SKM-1 (cell line): ENCODE data around the gene LAPTM5.

Source experiments
- DNase-seq: peaks from one replicate; lab custom pipeline; 2025; ENCODE audit not compliant: unreplicated experiment; lab: John Stamatoyannopoulos, UW

Gene LAPTM5

DNA sequence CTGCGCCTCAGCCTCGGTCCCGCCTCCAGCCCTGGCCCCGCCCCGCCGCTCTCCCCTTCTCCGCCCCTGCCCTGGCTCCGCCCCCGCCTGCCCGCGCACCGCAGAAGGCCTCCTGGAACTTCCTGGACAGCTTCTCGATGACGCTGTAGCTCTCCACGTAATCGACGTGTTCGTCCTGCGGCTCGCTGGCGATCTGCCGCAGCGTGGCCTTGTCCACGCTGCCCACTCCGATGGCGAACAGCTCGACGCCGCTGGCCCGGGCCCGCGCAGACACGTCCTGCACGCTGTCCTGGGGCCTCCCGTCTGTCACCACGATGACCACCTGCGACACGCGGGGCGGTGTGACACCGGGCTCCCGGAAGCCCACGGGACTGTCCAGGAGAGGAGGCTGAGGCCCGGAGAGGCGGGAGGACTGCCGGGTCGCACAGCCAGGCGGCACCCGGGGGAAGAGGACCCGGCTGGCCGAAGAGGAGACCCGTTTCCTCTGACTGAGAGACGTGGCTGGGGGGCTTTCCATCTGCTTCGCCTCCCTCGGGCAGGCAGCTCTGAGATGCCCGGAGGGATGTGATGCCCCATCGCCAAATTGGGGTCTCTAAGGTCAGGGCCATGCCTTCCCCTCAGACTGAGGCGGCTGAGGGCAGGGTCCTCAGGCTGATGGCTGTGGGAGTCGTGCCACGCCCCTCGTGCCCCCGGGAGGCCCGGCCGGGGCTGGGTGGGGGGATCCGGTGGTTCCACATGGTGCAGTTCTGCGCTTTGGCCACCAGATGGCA lies 38.8 kb downstream of the LAPTM5 start:
- peak; percentile 96 for DNase-seq

- DNase-seq, result peak; percentile 96
These were observed 39.4 kb downstream of the LAPTM5 start for GRCh38 chr1:30718091-30718635.

- no peak for DNase-seq
These were observed 40.9 kb downstream of the LAPTM5 start for GRCh38 chr1:30716646-30717045.

DNA sequence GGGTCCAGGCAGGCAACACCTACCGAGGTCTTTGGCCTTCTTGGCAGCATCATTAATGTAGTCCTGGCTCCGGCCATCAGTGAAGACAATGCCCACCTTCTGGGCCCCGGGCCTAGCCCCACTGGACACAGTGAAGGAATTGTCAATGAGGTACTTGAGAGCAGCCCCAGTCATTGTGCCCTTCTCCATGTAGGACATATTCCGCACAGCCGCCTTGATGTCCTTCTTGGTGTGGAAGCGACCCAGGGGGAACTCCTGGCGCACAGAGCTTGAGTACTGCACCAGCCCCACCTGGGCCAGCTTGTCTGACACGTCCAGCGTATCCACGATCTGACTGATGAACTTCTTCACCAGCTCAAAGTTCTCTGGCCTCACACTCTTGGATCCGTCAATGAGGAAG lies 41.7 kb downstream of the LAPTM5 start:
- no peak for DNase-seq

DNA sequence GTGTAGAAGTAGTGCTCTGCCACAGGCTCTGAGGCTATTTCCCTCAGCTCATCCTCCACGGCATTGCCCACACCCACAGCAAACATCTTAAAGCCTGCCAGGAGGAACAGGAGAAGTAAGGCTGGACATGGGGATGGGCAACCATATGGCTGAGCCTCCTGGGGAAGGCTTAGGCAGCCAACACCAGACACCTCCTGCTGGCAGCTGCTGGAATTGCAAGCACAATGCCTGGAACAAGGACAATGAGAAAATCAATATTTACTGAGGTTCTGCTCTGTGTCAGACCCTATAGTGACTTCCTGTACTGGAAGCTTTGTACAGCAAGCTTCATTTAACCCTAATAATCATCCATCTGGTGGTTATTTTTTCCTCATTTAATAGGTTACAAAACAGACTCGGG lies 42.4 kb downstream of the LAPTM5 start:
- DNase-seq, result no peak

DNA sequence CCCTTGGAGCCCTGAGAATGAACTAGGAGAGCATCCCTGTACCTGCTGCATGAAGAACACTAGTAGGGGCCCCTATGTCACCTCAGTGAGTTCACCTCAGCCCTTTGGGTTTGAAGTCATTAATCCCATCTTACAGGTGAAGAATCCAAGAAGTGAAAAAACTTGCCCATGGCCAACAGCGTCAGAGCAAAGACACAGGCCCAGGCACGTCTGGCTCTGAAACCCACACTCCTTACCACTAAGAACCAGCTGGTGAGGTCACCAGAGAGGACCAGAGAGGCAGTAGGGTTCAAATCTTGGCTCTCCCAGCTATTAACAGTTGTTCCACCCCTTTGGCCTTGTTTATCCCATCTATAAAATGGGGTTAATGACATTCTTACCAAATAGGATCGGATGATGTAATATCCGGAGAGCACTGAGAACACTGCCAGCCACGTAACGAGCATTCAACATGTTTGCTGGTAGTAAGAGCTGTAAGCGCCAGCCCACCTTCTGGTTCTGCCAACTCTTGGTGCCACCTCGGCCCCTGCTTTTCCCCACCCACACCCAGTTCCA lies 43.0 kb downstream of the LAPTM5 start:
- DNase-seq, result no peak

GRCh38 chr1:30714025-30714424 lies 43.5 kb downstream of the LAPTM5 start:
- no peak for DNase-seq

DNA sequence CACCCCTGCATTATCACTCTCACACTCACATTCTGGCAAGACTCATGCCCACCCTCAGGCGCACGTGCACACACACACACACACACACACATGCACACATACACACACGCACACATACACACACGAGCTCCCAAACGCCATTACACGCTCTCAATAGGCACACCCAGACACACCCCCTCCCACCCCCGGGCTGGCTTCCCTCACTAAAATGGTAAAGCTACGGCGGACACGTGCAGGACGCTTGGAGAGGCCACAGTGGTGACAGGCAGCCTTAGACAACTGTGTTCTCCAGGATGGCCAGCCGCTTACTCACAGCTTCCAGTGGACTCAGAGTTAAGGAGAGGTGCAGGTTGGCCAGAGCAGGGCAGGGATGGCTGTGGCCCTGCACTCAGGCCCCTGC lies 44.3 kb downstream of the LAPTM5 start:
- DNase-seq, result no peak

DNA sequence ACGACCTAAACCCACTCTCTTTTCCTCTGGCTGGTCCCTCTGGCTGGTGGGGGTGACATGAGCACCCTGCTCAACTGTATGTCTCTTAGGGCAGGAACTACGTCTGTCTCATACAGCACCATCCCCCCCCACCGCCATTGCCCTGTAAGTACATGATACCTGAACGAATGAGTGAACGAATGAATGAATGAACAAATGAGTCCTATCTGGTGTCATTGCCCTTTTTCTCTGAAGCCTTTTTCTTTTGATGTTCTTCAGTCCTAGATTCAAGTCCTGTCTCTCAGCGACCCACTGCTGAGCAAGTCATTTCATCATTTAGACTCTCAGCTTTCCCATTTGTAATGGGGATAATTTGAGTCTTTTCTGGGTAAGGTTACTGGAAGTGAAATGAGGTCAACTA lies 45.0 kb downstream of the LAPTM5 start:
- no peak for DNase-seq

DNA sequence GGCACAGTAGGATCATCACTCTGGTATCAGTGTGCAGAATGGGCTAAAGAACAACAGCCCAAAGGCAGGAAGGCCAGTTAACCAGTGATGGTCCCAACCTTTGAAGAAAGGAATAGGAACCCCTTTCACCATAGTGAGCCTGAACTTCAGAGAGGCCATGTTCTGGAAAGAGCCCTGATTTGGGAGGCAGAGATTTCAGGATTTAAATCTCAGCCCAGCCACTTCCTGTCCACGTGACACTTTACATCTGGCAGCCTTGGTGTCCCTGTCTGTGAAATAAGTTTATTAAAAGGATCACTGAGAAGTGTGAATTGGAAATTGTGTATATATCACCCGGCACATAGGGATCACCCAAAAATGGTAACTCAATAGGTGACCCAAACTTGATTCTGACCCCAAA lies 47.2 kb downstream of the LAPTM5 start:
- DNase-seq, result no peak

GRCh38 chr1:30708361-30708728 lies 49.2 kb downstream of the LAPTM5 start:
- DNase-seq, result no peak

DNA sequence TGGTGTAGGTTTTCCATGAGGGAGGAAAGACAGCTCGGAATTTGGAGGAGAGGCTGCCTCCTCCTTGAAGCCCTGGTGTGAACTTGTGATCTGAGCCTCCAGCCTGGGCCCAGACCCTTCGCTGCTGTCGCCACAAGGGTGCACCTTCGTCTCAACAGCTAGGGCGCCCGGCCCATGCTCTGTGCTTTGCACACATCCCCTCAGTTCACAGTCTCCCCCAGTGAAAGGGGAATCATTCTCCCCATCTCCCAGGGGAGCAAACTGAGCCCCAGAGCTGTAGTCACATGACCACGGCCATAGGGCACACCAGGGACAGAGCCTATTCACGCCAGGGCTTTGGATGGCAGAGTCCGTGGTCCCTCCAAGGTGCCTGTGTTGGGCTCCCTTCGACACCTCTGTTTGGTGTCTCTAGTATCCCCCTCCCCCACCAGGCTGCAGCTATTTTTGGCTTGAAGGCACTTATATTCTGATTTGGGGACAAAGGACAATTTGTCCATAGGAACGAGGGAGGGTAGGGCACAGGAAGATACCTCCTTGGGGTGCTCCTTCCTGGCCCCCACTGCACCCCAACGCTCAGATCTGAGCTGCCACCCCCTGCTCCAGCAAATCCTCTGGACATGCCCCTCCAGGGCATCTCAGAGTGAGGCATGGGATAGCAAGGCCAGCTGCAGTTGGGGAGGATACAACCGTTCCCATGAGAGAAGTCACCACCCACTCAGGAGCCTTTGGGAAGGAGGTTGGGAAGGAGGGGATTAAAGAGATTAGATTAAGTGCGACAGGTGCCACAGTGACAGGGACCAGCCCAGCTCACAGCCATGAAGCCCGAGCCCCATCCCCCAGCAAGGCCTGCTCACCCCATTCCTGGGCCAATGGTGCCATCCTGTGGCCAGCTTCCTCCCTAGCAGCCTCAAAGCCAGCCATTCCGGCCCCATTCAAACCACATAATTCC lies 49.9 kb downstream of the LAPTM5 start:
- DNase-seq, result no peak

DNA sequence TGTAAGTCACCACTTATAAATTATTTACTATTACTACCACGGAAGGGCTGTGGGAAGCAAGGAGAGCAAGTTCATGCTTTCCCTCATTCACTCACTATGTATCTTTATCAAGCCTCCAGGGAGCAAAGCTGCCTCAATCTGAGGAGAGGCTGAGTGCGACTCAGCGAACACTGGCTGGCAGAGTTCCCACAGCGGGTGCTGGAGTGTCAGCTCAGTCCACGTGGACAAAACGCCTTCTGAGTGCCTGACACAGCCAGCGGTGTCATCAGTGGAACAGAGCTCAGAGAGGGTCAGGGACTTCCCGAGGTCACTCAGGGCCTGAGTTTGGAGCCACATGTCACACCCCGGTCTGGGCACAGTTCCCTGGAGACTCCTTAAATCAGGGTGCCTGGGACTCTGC lies 51.0 kb downstream of the LAPTM5 start:
- no peak for DNase-seq

GRCh38 chr1:30705698-30706097 lies 51.9 kb downstream of the LAPTM5 start:
- DNase-seq, result no peak

DNA sequence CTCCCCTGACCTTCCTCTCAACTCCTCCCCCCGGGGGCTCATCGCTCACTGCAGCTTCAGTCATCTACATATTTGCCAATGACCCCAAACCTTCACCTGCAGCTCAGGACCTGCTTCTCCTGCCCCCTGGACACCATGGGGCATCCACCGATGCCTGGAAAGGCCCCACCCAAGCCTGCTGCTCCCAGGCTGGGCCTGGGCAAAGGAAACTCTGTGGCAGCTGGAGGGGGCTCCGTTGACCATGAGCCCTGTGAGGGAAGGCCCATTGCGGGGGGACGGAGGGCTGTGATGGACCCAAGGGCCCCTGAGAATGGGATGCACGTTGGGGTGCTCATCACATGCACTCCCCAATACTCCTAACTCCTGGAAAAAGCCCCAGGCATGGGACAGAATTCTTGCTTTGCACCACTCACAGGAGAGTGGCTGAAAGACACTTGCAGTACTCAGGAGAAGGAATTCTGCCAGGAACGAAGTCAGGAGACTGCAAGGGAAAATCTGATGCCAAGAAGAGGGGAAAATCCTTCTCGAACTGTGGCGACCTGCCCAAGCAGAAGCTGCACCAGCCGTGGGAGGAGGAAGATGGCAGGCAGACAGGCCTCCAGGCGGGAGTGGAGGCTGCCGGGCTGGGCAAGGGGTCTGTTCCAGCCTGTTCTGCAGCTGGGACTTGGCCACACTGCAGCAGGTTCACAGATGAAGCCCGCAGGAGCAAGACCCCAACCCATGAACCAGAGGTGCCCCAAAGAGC lies 52.6 kb downstream of the LAPTM5 start:
- no peak for DNase-seq

- no peak for DNase-seq
These were observed 53.3 kb downstream of the LAPTM5 start for GRCh38 chr1:30704271-30704670.

GRCh38 chr1:30702823-30703222 lies 54.8 kb downstream of the LAPTM5 start:
- DNase-seq, result no peak

- no peak for DNase-seq
These were observed 56.3 kb downstream of the LAPTM5 start for GRCh38 chr1:30701258-30701633.

GRCh38 chr1:30700528-30701257 lies 56.9 kb downstream of the LAPTM5 start:
- no peak for DNase-seq

- no peak for DNase-seq
These were observed 57.8 kb downstream of the LAPTM5 start for GRCh38 chr1:30699762-30700161.
